ENCODE results near the gene DHCR7.

The DHCR7 gene

DNA sequence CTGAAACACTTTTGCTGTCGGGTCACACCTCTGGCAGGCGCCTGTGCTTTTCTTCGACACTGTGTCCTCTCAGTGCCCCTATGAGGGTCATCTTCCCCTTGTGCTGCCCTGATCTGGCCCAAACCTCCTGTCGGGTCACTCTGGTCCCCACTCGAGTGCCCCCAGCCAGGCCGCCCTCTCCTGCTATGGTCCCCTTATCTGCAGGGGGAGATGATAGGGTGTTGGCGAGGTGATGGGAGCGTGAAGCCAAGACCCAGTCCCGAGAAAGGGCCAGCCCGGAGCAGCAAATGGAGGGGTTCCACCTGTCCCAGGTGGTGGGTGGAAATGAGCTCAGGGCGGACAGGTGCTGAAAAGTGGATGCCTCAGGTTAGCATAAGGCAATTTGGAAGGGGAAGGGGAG is 14.5 kb upstream of the DHCR7 start:
- TF ChIP-seq, protein P1, sequence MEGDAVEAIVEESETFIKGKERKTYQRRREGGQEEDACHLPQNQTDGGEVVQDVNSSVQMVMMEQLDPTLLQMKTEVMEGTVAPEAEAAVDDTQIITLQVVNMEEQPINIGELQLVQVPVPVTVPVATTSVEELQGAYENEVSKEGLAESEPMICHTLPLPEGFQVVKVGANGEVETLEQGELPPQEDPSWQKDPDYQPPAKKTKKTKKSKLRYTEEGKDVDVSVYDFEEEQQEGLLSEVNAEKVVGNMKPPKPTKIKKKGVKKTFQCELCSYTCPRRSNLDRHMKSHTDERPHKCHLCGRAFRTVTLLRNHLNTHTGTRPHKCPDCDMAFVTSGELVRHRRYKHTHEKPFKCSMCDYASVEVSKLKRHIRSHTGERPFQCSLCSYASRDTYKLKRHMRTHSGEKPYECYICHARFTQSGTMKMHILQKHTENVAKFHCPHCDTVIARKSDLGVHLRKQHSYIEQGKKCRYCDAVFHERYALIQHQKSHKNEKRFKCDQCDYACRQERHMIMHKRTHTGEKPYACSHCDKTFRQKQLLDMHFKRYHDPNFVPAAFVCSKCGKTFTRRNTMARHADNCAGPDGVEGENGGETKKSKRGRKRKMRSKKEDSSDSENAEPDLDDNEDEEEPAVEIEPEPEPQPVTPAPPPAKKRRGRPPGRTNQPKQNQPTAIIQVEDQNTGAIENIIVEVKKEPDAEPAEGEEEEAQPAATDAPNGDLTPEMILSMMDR (IDR thresholded peaks at IDR 0.05), result no peak
- TF ChIP-seq ZFX (IDR thresholded peaks at IDR 0.05; ENCODE audit: borderline replicate concordance), result no peak
- H3K27ac ChIP-seq, result no peak overlapping the region

DNA sequence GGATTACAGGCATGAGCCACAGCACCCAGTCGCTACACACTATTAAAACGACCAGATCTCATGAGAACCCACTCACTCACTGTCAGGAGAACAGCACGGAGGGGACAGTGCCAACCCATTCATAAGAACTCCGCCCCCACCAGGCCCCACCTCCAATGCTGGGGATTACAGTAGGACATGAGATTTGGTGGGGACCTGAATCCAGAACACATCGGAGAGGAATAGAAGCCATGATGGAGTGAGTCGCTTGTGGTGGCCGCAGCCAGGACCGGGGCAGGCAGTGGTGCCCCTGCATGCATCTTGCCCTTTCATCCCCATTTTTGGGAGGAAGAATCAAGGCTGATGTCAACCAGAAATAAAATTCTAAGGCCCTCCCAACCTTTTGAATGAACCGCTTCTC is 13.5 kb upstream of the DHCR7 start:
- H3K27ac ChIP-seq, result no peak overlapping the region
- no peak for TF ChIP-seq ZFX (IDR thresholded peaks at IDR 0.05; ENCODE audit: borderline replicate concordance)
- TF ChIP-seq, protein P1 (IDR thresholded peaks at IDR 0.05), result no peak

DNA sequence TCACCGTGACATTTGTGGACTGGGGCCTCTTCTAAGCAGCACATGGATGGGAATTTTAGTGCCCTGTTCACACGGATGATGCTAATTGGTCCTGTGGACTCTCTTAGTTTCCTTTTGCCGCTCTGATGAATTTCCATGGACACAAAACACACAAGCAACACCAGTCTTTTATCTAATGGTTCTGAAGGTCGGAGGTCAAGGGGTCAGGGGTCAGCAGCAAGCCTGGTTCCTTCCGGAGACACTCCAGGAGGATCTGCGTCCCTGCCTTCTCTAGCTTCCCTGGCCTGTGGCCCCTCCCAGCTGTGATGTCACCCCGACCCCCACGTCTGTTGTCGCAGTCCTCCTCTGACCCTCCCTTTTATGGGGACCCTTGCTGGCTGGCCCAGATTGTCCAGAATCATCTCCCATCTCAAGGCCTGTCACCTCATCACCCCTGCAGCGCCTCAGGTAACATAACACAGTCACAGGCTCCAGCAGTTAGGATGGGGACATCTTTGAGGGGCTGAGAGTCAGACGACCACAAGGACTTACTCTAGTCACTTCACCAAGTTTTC is 11.7 kb upstream of the DHCR7 start:
- TF ChIP-seq ZFX (IDR thresholded peaks at IDR 0.05; ENCODE audit: borderline replicate concordance), result no peak
- TF ChIP-seq, protein P1 (IDR thresholded peaks at IDR 0.05), result no peak
- H3K27ac ChIP-seq, result no peak overlapping the region

DNA sequence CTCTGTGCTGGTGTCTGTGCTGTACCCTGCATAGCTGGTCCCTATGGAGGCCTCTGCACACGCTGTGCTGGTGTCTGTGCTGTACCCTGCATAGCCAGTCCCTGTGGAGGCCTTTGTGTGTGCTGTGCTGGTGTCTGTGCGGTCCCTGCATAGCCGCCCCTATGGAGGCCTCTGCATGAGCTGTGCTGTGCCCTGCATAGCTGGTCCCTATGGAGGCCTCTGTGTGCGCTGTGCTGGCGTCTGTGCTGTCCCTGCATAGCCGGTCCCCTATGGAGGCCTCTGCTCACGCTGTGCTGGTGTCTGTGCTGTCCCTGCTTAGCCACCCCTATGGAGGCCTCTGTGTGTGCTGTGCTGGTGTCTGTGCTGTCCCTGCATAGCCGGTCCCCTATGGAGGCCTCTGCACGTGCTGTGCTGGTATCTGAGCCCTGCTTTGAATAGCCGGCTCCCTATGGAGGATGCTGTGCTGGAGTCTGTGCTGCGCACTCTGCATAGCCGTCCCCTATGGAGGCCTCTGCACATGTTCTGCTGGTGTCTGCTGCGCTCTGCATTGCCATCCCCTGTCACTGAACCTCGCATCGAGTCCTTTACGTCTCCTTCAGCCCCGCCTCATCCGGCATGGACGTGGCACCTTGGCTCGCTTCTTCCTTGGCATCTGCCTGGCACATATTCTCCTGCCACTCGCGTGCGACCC is 11.0 kb upstream of the DHCR7 start:
- TF ChIP-seq ZFX (IDR thresholded peaks at IDR 0.05; ENCODE audit: borderline replicate concordance), result no peak
- TF ChIP-seq, protein P1 (IDR thresholded peaks at IDR 0.05), result no peak
- H3K27ac ChIP-seq, result no peak overlapping the region

DNA sequence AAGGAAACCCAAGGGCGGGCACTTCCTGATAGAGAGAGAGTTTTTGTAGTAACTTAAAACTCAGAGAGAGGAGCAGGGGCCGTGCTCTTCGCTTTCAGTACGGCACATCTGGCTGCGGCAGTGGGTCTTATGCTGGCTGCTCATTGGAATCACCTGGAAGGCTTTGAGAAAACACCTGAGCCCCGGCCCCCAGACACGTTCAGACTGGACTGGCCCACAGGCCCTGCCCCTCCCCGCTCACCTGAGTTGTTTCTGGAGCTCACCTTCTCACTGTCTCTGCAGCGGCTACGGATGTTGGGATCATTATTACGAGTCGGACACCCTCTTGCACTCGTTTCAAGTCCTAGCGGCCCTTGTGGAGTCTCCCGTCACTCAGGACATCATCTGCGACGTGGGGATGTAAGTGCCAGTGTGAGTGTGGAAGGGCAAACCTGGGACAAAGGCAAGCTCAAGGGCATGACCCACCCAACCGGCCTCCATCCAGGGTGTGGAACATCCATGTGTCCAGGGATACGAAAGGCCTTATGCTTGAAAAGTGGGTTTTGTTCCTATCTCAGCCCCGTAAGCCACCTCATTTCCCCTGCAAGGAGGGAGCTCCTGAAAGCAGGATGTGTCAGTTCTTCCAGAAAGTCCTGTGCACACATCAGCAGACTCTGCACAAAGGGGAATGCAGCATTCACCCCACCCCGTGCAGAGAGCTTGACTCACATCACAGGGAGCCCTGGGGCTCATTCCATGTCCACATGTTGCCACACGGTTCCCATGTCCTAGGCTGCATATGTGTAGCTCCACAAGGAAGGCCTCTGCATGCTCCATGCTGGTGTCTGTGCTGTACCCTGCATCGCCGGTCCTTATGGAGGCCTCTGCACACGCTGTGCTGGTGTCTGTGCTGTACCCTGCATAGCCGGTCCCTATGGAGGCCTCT is 10.2 kb upstream of the DHCR7 start:
- no peak for TF ChIP-seq ZFX (IDR thresholded peaks at IDR 0.05; ENCODE audit: borderline replicate concordance)
- TF ChIP-seq, protein P1 (IDR thresholded peaks at IDR 0.05), result no peak
- H3K27ac ChIP-seq, result no peak overlapping the region

DNA sequence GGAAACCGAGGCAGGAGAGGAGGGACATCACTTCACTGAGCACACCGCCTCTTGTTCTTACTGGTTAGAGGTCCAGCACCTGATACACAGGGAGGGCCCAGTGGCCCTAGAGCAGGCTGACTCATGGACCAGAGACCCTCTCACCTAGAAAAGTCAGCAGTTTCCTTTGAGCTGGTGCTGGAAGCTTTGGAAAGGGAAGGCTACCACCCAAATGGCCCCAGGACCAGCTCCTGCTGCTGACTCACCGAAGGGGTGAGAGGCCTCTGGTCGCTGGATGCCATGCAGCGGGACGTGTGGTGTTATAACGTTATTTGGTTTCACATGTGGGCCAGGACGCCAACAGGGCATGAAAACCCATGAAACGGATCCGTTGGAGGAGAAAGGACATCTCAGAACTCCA is 8.6 kb upstream of the DHCR7 start:
- TF ChIP-seq ZFX (IDR thresholded peaks at IDR 0.05; ENCODE audit: borderline replicate concordance), result no peak
- TF ChIP-seq, protein P1 (IDR thresholded peaks at IDR 0.05), result no peak

More for the DNA sequence above, 8.6 kb upstream of the DHCR7 start:
- no peak overlapping the region for H3K27ac ChIP-seq

Data from 22Rv1 (cell line).